Mammary epithelial cell (primary cell): ENCODE results near the gene BTRC.

Experiments
- CTCF ChIP-seq, 2 donors: IDR thresholded peaks in 1 of 2; conservative IDR thresholded peaks in 1 of 2; 2 replicates each; pipeline ENCODE4 v1.5.1; 2011 to 2012; ENCODE audit warnings: inconsistent platforms in 2 of 2, low read length in 2 of 2, mild to moderate bottlenecking in 2 of 2, control low read depth in 1 of 2, low read depth in 1 of 2; ENCODE audit not compliant: insufficient read depth in 1 of 2; ENCODE audit errors: extremely low read depth in 1 of 2
- EZH2 ChIP-seq: IDR thresholded peaks from 2 replicates; pipeline ENCODE4 v1.6.1; 2012; ENCODE audit warnings: low read length, inconsistent platforms, borderline replicate concordance

GRCh38 chr10:101373063-101373462 is 19.1 kb downstream of the BTRC start:
- TF ChIP-seq CTCF (conservative IDR thresholded peaks at IDR 0.05 in 1 of 2, IDR thresholded peaks at IDR 0.05 in 1 of 2; ENCODE audit: extremely low read depth in 1 of 2, insufficient read depth in 1 of 2, low read depth in 1 of 2, low read length in 2 of 2) (no peak), EZH2 (no peak)
